Natural killer cell (primary cell): ENCODE measurements around the gene EDIL3. TPM values are rescaled to one million over a fixed set of nuclear protein-coding genes. Genes with fewer than 3 reads are reported as not detected.

ENCODE experiments used
- ATAC-seq, 3 donors: fragments of 150-1000 bp in 2 of 3; fragments of 200-7000 bp in 1 of 3; cut with Tn5 transposase; 1 replicate in 1 of 3; 2 replicates in 2 of 3; pipeline ENCODE4 v1.10.0; 2021; ENCODE audit warnings: mild to moderate bottlenecking in 2 of 3, moderate library complexity in 2 of 3
- DNase-seq, 2 donors: peaks; one replicate each; pipeline versions ENCODE4 v3.0.0 to v3.0.0-alpha.2; 2013 to 2021; ENCODE audit warnings: mixed read lengths in 1 of 2
- H3K27ac ChIP-seq: one replicate; pipeline ENCODE4 v1.5.1; 2013; ENCODE audit warnings: mild to moderate bottlenecking, low read length
- H3K27me3 ChIP-seq: one replicate; pipeline ENCODE4 v1.6.1; 2013; ENCODE audit warnings: low read length; ENCODE audit not compliant: control insufficient read depth, insufficient read depth
- H3K36me3 ChIP-seq: one replicate; pipeline ENCODE4 v1.6.1; 2013; ENCODE audit warnings: low read length; ENCODE audit not compliant: control insufficient read depth, insufficient read depth
- H3K4me1 ChIP-seq: one replicate; pipeline ENCODE4 v1.6.1; 2013; ENCODE audit warnings: low read length; ENCODE audit not compliant: control insufficient read depth, insufficient read depth
- H3K4me3 ChIP-seq: one replicate; pipeline ENCODE4 v1.5.1; 2013; ENCODE audit warnings: low read length
- H3K9me3 ChIP-seq: one replicate; pipeline ENCODE4 v1.6.1; 2013; ENCODE audit warnings: low read length; ENCODE audit not compliant: control insufficient read depth, insufficient read depth
- H3K27ac Mint-ChIP-seq, 2 donors: one replicate each; pipeline ENCODE4 v1.8.0; 2022; ENCODE audit warnings: mild to moderate bottlenecking in 2 of 2, mixed read lengths in 2 of 2, moderate library complexity in 1 of 2
- H3K27me3 Mint-ChIP-seq, 2 donors: one replicate each; pipeline ENCODE4 v1.8.0; 2022; ENCODE audit warnings: low read depth in 2 of 2, mixed read lengths in 2 of 2
- H3K36me3 Mint-ChIP-seq: one replicate; pipeline ENCODE4 v1.8.0; 2022; ENCODE audit warnings: mixed read lengths
- H3K4me1 Mint-ChIP-seq, 2 donors: one replicate each; pipeline ENCODE4 v1.8.0; 2022; ENCODE audit warnings: mixed read lengths in 2 of 2
- H3K4me3 Mint-ChIP-seq: one replicate; pipeline ENCODE4 v1.8.0; 2022; ENCODE audit warnings: mild to moderate bottlenecking, moderate library complexity, mixed read lengths
- H3K9me3 Mint-ChIP-seq, 2 donors: one replicate each; pipeline ENCODE4 v1.8.0; 2022; ENCODE audit warnings: mixed read lengths in 2 of 2
- WGBS: methylation state at CpG from one replicate; pipeline ENCODE4 v1.1.7; 2013; ENCODE audit warnings: missing lambda C conversion rate; ENCODE audit not compliant: insufficient coverage; 5-methylcytosine and 5-hydroxymethylcytosine counted together
- intact Hi-C: fragments of 100-400 bp; cut with micrococcal nuclease; formaldehyde crosslinking; loops from one replicate; pipeline ENCODE4 v1.14.2; 2022
- total RNA-seq, 4 donors: library from RNA; stranded (reverse); fragments of 120-200 nt in 1 of 4; gene quantifications; one replicate each; pipeline versions ENCODE4 v1.2.3 to v1.2.4, GENCODE V29; 2013 to 2022
- TF ChIP-seq, protein P1 (sequence below): fragments of 200-600 bp; IDR thresholded peaks from one replicate; pipeline ENCODE4 v1.8.0; 2022; ENCODE audit warnings: antibody characterized with exemption

Gene EDIL3
- total RNA-seq, 3 donors from 2014 or later (not counting 1 experiment from before 2014, with no cell fraction given), result not detected

DNA sequence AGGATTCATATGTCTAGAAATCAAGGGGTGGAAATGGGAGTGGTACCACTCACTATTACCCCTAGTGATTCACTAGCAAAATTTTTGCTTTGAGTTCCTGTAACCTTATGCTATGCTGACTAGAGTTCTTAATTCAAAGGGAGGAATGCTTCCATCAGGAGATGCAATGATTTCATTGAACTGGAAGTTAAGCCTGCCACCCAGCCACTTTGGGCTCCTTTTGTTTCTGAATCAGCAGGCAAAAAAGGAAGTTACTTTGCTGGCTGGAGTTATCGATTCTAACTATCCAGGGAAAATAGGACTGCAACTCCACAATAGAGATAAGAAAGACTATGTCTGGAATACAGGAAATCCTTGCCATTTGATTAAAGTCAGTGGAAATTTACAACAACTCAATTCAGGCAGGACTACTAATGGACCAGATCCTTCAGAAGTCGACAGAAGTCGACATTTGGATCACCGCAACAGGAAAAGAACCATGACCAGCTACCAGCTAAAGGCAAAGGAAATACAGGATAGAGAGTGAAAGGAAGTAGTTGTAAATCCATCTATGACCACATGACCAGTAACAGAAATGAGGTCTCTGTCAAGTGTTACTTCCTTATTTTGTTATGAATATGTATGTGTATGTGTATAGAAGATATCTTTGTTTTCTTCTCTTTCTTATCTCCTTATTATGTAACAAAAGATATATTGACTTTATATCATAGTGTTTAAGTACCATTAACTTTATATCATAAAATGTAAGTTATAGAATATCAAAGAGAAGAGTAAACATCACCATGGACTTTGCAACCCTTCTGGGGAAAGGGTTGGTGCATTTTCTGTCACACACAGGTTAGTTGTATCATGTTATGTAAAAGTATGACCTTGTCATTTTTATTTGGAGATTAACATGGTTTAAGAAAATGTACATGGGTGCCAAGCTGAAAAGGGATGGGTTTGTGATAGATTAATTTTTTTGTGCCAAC lies 465.3 kb downstream of the EDIL3 start:
- Histone ChIP-seq H3K27ac (no peak overlapping the region), H3K36me3 (no peaks in the 10 kb centered on the region), H3K4me1 (no peaks in the 10 kb centered on the region), H3K27me3 (no peaks in the 10 kb centered on the region), H3K4me3 (no peak overlapping the region), H3K9me3 (no peaks in the 10 kb centered on the region)
- no peak overlapping the region for H3K27ac Mint-ChIP-seq
- H3K9me3 Mint-ChIP-seq, result peaks cover 5 to 7% of the 10 kb centered on the region in 2 donors
- ATAC-seq (no peak), DNase-seq (no peak)
- H3K27me3 Mint-ChIP-seq, result no peaks in the 10 kb centered on the region
- WGBS, result 31% methylated on average over 4 of the region's 4 CpGs
- TF ChIP-seq, protein P1, sequence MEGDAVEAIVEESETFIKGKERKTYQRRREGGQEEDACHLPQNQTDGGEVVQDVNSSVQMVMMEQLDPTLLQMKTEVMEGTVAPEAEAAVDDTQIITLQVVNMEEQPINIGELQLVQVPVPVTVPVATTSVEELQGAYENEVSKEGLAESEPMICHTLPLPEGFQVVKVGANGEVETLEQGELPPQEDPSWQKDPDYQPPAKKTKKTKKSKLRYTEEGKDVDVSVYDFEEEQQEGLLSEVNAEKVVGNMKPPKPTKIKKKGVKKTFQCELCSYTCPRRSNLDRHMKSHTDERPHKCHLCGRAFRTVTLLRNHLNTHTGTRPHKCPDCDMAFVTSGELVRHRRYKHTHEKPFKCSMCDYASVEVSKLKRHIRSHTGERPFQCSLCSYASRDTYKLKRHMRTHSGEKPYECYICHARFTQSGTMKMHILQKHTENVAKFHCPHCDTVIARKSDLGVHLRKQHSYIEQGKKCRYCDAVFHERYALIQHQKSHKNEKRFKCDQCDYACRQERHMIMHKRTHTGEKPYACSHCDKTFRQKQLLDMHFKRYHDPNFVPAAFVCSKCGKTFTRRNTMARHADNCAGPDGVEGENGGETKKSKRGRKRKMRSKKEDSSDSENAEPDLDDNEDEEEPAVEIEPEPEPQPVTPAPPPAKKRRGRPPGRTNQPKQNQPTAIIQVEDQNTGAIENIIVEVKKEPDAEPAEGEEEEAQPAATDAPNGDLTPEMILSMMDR, result no peak
- H3K4me1 Mint-ChIP-seq, result no peaks in the 10 kb centered on the region
- no peak overlapping the region for H3K4me3 Mint-ChIP-seq
- no peaks in the 10 kb centered on the region for H3K36me3 Mint-ChIP-seq
- intact Hi-C loops, result no loop called here

DNA sequence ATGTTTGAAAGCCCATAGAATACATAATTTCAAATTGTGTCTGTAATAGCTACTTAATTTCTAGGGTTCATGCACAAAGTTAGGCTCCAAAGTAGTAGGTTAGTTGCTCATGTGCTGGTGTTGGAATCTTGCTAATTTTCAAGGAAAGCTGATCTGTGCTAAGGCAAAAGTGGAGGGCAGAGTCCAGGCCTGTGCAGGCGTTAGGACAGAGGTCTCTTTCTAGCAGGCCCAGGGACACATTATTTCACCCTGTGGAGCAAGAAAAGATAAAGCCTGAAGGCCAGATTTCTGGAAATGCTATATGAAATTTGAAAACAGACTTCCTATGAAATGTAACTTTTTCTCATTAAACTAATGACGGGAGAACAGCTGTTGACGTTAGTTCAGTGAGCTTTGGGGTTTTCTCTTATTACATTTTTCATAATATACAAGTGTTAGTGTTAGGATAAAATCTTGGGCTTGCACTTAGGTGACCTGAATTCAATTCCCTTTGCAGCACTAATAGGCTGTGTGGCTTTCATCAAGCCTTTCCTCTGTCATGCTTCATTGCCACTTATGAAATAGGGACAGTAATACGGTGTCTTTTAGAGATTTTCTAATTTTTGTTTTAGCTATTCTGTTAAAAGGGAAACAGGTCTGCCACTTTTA lies 467.3 kb downstream of the EDIL3 start:
- no peak for ATAC-seq
- WGBS, result 96% methylated on average over 1 of the region's 4 CpGs
- no peak overlapping the region for H3K4me3 Mint-ChIP-seq

DNA sequence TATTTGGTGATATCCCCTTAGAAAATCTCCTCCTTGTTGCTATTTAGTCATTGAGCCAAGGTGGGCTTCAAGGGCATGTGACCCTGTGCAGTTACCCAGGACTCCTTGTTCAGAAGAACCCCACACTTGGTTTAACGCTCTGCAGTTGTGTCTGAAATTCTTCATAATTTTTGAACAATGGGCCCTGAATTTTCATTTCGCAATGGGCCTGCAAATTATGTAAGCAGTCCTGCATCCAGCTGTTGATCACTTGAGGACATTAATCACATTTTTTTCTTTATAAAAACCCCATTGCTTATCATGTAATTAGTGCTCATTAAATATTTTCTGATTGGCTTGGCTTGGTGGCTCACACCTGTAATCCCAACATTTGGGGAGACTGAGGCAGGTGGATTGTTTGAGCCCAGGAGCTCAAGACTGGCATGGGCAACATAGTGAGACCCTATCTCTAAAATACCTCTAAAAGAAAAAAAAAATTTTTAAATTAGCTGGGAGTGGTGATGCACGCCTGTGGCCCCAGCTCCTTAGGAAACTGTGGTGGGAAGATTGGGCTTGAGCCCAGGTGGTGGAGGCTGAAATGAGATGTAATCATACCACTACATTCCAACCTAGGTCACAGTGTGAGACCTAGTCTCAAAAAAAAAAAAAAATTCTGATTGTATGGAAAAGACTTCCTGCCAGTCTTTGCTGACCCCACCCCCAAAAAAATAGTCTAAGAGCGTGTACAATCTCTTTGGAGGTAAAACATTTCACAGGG lies 469.8 kb downstream of the EDIL3 start:
- Mint-ChIP-seq H3K27ac (no peak overlapping the region), H3K36me3 (no peaks in the 10 kb centered on the region), H3K4me3 (no peak overlapping the region), H3K4me1 (no peaks in the 10 kb centered on the region), H3K9me3 (peaks cover 2 to 5% of the 10 kb centered on the region in 2 donors), H3K27me3 (no peaks in the 10 kb centered on the region)
- Histone ChIP-seq H3K27me3 (no peaks in the 10 kb centered on the region), H3K36me3 (no peaks in the 10 kb centered on the region), H3K4me1 (no peaks in the 10 kb centered on the region), H3K9me3 (no peaks in the 10 kb centered on the region), H3K27ac (no peak overlapping the region), H3K4me3 (no peak overlapping the region)
- no peak for ATAC-seq
- DNase-seq, result no peak
- TF ChIP-seq, protein P1, result no peak
- WGBS, result 81% methylated on average over 2 of the region's 4 CpGs
- intact Hi-C loops, result no loop called here

More for the DNA sequence above, 467.3 kb downstream of the EDIL3 start:
- H3K36me3 Mint-ChIP-seq, result no peaks in the 10 kb centered on the region
- no peak for DNase-seq
- no peak overlapping the region for H3K27ac Mint-ChIP-seq
- intact Hi-C loops, result no loop called here
- peaks cover 2 to 8% of the 10 kb centered on the region in 2 donors for H3K9me3 Mint-ChIP-seq
- Histone ChIP-seq H3K27me3 (no peaks in the 10 kb centered on the region), H3K27ac (no peak overlapping the region), H3K36me3 (no peaks in the 10 kb centered on the region), H3K4me3 (no peak overlapping the region), H3K9me3 (no peaks in the 10 kb centered on the region), H3K4me1 (no peaks in the 10 kb centered on the region)
- TF ChIP-seq, protein P1, result no peak
- no peaks in the 10 kb centered on the region for H3K4me1 Mint-ChIP-seq
- no peaks in the 10 kb centered on the region for H3K27me3 Mint-ChIP-seq
